GM12892 (cell line): Measurements from ENCODE around the gene PPT1.

Experiments used
- POLR2A ChIP-seq: IDR thresholded peaks from 2 replicates; pipeline ENCODE4 v1.6.1; 2011; ENCODE audit warnings: low read depth, low read length, control low read depth
- POLR2AphosphoS5 ChIP-seq: IDR thresholded peaks from 2 replicates; pipeline ENCODE4 v1.6.1; 2011; ENCODE audit warnings: low read depth, low read length, control low read depth

DNA sequence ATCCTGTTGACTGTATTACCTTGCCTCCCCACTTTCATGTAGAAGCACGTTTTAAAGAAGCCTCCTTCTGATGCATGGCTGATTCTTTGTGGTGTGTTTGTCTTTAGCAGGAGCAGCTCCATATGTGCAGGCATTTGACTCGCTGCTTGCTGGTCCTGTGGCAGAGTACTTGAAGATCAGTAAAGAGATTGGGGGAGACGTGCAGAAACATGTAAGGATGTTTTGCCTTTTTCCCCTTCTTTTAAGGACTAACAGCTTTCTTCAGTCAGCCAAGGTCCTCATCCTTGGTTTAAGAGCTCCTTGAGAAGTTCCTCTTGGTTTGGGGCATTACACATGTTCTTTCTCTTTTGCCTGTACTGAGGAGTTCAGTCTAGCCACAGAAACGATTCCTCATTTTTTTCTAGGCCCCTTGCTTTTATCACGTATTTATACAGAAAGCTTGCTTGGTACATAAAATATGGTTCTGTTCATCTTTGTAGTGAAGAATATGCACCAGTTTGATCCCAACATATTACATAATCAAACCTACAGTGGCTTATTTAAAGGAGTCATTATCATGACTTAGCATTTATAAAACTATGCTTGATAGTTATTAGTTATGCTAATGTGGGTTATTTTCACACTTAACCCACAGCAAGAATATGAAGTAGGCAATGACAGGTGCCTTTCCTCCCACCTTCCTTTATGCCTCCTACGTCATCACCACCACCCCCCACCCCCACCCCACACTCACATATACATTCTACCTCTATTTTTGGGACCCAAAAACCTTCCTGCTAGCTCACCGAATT lies 36.9 kb downstream of the PPT1 start:
- TF ChIP-seq POLR2A, result no peak; the same call in 1 of the 2 replicates
- TF ChIP-seq POLR2AphosphoS5, result no peak
